ENCODE results near the gene BRIP1.

DNA sequence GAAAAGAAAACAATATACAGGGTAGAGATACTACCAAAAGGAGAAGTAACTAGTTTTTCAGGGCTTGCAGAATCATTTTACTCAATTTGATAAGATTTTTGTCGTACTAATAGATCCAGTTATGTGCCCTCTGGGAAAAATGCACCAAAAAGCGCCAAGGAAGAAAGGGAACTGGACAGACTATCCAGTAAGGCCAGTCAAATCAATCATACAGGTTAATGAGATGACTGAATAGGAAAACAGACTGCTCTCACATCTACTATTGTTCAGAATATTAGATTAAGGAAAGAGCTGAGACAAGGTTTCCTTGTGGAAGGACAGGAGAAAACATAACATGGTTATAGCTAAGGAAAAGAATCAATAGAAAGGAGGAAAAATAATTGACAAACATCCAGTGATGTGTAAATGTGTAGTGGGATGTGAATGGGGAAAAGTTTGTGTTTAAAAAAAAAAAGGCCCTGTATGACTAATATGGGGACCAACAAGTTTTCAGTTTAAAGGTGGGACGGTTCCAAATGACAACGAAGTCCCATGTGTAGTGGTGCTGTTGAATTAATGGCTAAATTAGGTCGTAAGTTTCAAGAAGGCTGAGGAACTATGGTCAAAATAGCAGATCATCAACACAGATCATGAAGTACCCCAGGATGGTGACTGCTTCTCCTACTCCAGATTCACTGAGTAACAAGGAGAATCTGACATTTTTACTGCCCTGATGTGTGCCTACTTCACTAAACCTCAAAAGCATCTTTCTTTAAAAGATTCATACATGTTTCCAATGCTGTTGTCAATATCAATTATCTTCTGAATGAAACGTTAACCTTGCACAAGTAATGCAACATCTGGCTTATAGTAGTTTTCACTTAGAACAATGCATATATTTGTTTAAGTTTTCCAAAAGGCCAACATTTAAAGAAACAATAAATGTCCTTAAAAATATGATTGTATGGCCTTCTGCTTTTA, 40.7 kb downstream of the BRIP1 start:
- TF ChIP-seq MAFK (IDR thresholded peaks at IDR 0.05; ENCODE audit: partially characterized antibody) (no peak), CEBPB (IDR thresholded peaks at IDR 0.05) (no peak), EP300 (IDR thresholded peaks at IDR 0.05) (no peak), NR3C1 (IDR thresholded peaks at IDR 0.05) (no peak)
- TF ChIP-seq, protein P1, sequence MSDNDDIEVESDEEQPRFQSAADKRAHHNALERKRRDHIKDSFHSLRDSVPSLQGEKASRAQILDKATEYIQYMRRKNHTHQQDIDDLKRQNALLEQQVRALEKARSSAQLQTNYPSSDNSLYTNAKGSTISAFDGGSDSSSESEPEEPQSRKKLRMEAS (IDR thresholded peaks at IDR 0.05) = no peak
